Measurements from ENCODE around the gene STING1.
"Not testable (repeated sequence)": the region's sequence is repeated elsewhere in the genome, so short reads cannot be mapped to it uniquely, and the experiment has no call there.

Gene STING1

GRCh38 chr5:139513852-139514485, 31.4 kb upstream of the STING1 start:
- Histone ChIP-seq H3K9ac (ENCODE audit: low read depth, low read length) (no peak overlapping the region), H3K4me2 (ENCODE audit: insufficient read depth, low read length) (no peak overlapping the region), H3K9me3 (ENCODE audit: insufficient read depth, low read length, severe bottlenecking) (no peaks in the 10 kb centered on the region), H3K79me2 (ENCODE audit: insufficient read depth, low read length) (no peaks in the 10 kb centered on the region), H3K27ac (ENCODE audit: low read length) (no peak overlapping the region), H4K20me1 (ENCODE audit: insufficient read depth, low read length) (peaks cover 6% of the 10 kb centered on the region), H3K36me3 (ENCODE audit: insufficient read depth, low read length) (no peaks in the 10 kb centered on the region), H2AFZ (ENCODE audit: low read depth, low read length) (no peak overlapping the region), H3K4me3 (ENCODE audit: low read depth in 1 of 2, low read length in 2 of 2) (no peak overlapping the region), H3K27me3 (ENCODE audit: insufficient read depth, low read length, poor library complexity) (no peaks in the 10 kb centered on the region), H3K4me1 (ENCODE audit: insufficient read depth, low read length) (peaks cover 43% of the 10 kb centered on the region)
- TF ChIP-seq EZH2 (IDR thresholded peaks at IDR 0.05; ENCODE audit: borderline replicate concordance, low read depth, low read length, severe bottlenecking): no peak
- TF ChIP-seq CTCF (IDR thresholded peaks at IDR 0.05; ENCODE audit: borderline replicate concordance, extremely low read depth, low read length, poor library complexity, severe bottlenecking): no peak
- no peak for DNase-seq
- ATAC-seq (ENCODE audit: insufficient read depth, low read depth): no peak

GRCh38 chr5:139513434-139513833, 30.9 kb upstream of the STING1 start:
- H3K79me2 ChIP-seq (ENCODE audit: insufficient read depth, low read length); H3K36me3 ChIP-seq (ENCODE audit: insufficient read depth, low read length); H3K9me3 ChIP-seq (ENCODE audit: insufficient read depth, low read length, severe bottlenecking); H3K27ac ChIP-seq (ENCODE audit: low read length); H2AFZ ChIP-seq (ENCODE audit: low read depth, low read length); H3K27me3 ChIP-seq (ENCODE audit: insufficient read depth, low read length, poor library complexity); H3K9ac ChIP-seq (ENCODE audit: low read depth, low read length); H4K20me1 ChIP-seq (ENCODE audit: insufficient read depth, low read length); H3K4me3 ChIP-seq (ENCODE audit: low read depth in 1 of 2, low read length in 2 of 2); H3K4me2 ChIP-seq (ENCODE audit: insufficient read depth, low read length): not testable (repeated sequence)
- ATAC-seq (ENCODE audit: insufficient read depth, low read depth) (peak; percentile 57), DNase-seq (peak; percentile 78)
- H3K4me1 ChIP-seq (ENCODE audit: insufficient read depth, low read length): peaks cover 40% of the 10 kb centered on the region
- TF ChIP-seq CTCF (IDR thresholded peaks at IDR 0.05; ENCODE audit: borderline replicate concordance, extremely low read depth, low read length, poor library complexity, severe bottlenecking): peak; percentile 84

GRCh38 chr5:139512786-139513390, 30.3 kb upstream of the STING1 start:
- peaks cover 35% of the 10 kb centered on the region for H3K4me1 ChIP-seq (ENCODE audit: insufficient read depth, low read length)
- H3K27ac ChIP-seq (ENCODE audit: low read length): peak overlapping the region; percentile 84
- peak overlapping the region; percentile 59 for H3K4me2 ChIP-seq (ENCODE audit: insufficient read depth, low read length)
- no peaks in the 10 kb centered on the region for H3K9me3 ChIP-seq (ENCODE audit: insufficient read depth, low read length, severe bottlenecking)
- TF ChIP-seq CTCF (IDR thresholded peaks at IDR 0.05; ENCODE audit: borderline replicate concordance, extremely low read depth, low read length, poor library complexity, severe bottlenecking) (peak; percentile 27), EZH2 (IDR thresholded peaks at IDR 0.05; ENCODE audit: borderline replicate concordance, low read depth, low read length, severe bottlenecking) (no peak)
- H3K4me3 ChIP-seq (ENCODE audit: low read depth in 1 of 2, low read length in 2 of 2): no peak overlapping the region
- no peak overlapping the region for H2AFZ ChIP-seq (ENCODE audit: low read depth, low read length)
- ATAC-seq (ENCODE audit: insufficient read depth, low read depth): no peak
- H3K79me2 ChIP-seq (ENCODE audit: insufficient read depth, low read length): no peaks in the 10 kb centered on the region
- no peaks in the 10 kb centered on the region for H3K36me3 ChIP-seq (ENCODE audit: insufficient read depth, low read length)
- no peaks in the 10 kb centered on the region for H3K27me3 ChIP-seq (ENCODE audit: insufficient read depth, low read length, poor library complexity)
- DNase-seq: no peak
- peaks cover 6% of the 10 kb centered on the region for H4K20me1 ChIP-seq (ENCODE audit: insufficient read depth, low read length)
- H3K9ac ChIP-seq (ENCODE audit: low read depth, low read length): 0 out of 2 replicates have a peak overlapping the region, but pooled peaks have one; percentile 4

GRCh38 chr5:139504722-139505121, 22.2 kb upstream of the STING1 start:
- H3K9ac ChIP-seq (ENCODE audit: low read depth, low read length); H3K4me2 ChIP-seq (ENCODE audit: insufficient read depth, low read length); DNase-seq; H3K9me3 ChIP-seq (ENCODE audit: insufficient read depth, low read length, severe bottlenecking); H3K4me1 ChIP-seq (ENCODE audit: insufficient read depth, low read length); H4K20me1 ChIP-seq (ENCODE audit: insufficient read depth, low read length); H3K36me3 ChIP-seq (ENCODE audit: insufficient read depth, low read length); H3K4me3 ChIP-seq (ENCODE audit: low read depth in 1 of 2, low read length in 2 of 2); H3K79me2 ChIP-seq (ENCODE audit: insufficient read depth, low read length); H2AFZ ChIP-seq (ENCODE audit: low read depth, low read length); H3K27me3 ChIP-seq (ENCODE audit: insufficient read depth, low read length, poor library complexity); H3K27ac ChIP-seq (ENCODE audit: low read length); ATAC-seq (ENCODE audit: insufficient read depth, low read depth): not testable (repeated sequence)

GRCh38 chr5:139503879-139504278, 21.3 kb upstream of the STING1 start:
- not testable (repeated sequence) for H4K20me1 ChIP-seq (ENCODE audit: insufficient read depth, low read length); H3K9ac ChIP-seq (ENCODE audit: low read depth, low read length)

More at GRCh38 chr5:139503879-139504278, 21.3 kb upstream of the STING1 start:
- not testable (repeated sequence) for H2AFZ ChIP-seq (ENCODE audit: low read depth, low read length); H3K36me3 ChIP-seq (ENCODE audit: insufficient read depth, low read length); H3K4me3 ChIP-seq (ENCODE audit: low read depth in 1 of 2, low read length in 2 of 2); DNase-seq; H3K9me3 ChIP-seq (ENCODE audit: insufficient read depth, low read length, severe bottlenecking); ATAC-seq (ENCODE audit: insufficient read depth, low read depth); H3K27ac ChIP-seq (ENCODE audit: low read length); H3K4me1 ChIP-seq (ENCODE audit: insufficient read depth, low read length); H3K79me2 ChIP-seq (ENCODE audit: insufficient read depth, low read length); H3K27me3 ChIP-seq (ENCODE audit: insufficient read depth, low read length, poor library complexity); H3K4me2 ChIP-seq (ENCODE audit: insufficient read depth, low read length)
